Measurements from ENCODE around the gene UBN1.

- no peak for TF ChIP-seq YY1 (IDR thresholded peaks at IDR 0.05; ENCODE audit: insufficient read depth, insufficient read length)
- no peak for TF ChIP-seq SUZ12 (IDR thresholded peaks at IDR 0.05; ENCODE audit: extremely low read depth, insufficient read depth, insufficient read length)
- TF ChIP-seq ZNF274 (IDR thresholded peaks at IDR 0.05; ENCODE audit: low read depth, low read length) = no peak
These were observed 36.2 kb downstream of the UBN1 start for GRCh38 chr16:4883501-4883900.
